ENCODE data around the gene ANXA2R.

ANXA2R gene

DNA sequence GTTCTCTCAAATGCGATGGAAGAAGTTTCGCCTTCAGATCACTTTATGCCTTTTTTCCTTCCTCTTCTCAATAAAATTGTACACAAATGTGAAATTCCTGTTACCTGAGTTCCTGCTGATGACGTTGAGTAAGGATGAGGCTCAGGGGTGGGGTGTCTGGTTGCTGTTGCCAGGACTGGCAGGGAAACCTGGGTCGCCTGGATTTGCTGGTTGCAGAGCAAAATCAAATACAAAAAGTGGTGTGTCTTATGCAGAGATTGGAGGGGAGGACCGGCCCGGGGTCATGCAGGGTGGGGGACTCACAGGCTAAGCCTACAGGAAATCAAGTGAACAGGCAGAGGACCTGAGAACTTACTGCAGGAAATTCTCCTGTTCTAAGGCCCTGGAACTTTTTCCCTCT lies 39.2 kb downstream of the ANXA2R start:
- DNase-seq (ENCODE audit: low read depth in 2 of 2) = no peak

DNA sequence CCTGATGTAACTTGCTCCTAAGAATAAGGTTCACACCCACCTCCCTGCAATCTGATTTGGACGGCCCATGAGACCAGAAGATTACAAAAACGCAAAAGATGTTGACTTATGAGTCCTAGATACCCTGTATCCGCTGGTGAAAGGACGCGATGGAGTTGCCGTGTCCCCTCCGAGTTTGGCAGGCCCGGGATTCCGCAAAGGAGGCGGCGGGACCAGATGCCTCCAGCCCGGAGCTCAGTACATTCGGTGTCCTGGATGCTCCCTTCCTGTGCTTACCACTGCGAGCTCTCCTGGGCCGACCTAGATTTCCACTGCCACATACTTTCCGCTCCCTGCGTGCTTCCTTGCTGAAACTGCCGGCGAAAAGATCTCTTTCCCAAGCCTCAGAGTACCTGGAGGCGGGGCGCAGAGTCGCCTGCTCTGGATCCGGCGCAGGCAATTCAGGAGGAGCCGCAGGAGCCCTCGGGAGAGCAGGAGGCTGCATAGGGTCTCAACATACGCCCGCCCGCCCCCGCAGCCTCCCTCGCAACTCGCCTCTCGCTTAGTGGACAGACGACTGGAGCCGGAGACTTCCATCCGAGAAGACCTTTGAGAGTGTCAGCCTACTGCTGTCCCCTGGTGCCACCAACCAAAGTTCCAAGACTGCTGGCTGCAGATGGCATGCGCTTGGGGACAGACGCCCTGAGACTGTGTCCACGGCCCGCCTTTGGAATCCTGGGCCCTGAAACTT lies 39.8 kb downstream of the ANXA2R start:
- DNase-seq (ENCODE audit: low read depth in 2 of 2) = no peak

DNA sequence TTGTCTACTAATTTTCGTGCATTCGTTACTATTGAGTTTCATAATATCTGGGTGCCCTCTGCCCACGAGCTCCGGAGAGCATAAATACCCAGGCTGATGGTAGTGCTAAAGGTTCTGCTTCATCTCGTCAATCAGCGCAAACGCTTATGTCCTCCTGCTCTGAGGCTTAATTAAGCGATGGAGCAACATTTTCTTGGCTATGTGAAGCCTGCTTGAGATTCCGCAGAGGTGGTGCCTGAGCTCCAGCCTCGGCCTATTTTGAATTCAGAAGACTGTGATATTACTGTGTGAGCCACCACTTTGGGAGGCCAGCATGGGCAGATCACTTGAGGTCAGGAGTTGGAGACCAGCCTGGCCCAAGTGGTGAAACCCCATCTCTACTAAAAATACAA lies 44.8 kb downstream of the ANXA2R start:
- no peak for DNase-seq (ENCODE audit: low read depth in 2 of 2)

DNA sequence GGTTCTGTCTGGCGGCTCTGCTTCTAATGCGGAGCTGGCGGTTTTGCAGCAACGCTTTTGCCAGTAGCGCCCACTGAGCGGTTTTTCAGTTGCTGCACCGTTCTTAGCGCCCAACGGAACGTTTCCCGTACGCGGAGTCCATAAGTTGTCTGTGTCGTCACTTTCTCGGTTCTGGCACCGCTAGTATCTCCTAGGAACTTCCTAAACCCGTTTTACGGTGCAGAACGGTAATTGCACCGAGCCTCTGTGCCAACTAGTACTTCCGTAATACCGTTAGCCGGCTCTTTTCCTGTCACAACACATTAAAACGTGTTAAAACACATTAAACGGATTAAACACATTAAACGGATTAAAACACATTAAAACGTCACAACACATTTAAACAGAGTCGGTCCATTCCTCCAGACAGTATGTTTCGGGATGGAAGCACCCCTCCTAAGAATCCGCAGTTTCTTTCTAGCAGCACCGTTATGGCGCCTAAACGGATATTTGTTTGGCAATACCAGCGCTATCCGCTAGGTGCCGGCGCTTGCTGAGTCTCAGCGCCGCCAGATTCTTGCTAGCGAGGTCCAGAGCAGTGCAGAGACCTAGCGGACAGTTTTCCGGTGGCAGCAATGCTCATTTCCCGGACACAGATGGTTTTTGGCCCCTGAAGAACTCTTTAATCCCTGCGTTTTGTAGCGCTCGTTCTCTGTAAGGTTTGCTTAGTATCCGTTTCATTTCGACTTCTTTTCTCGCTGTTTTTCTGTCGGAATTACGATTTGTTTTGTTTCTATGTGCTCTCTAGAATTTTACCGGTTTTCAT lies 45.4 kb downstream of the ANXA2R start:
- DNase-seq (ENCODE audit: low read depth in 2 of 2) = peak; percentile 54 to 72

DNA sequence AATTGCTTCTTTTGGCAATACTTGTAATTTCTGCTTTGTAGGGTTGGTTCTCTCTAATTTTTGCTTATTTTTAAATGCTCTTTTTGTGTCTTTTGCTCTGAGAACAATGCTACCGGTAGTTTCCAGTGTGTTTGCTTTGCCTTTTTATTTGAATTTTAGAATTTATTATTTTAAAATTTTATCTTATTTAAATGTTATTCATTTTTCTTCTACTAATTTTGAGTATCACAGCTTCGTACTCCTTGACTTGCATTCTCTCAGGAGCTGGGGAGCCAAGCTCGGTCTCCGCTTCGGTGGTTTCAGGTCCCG lies 45.9 kb downstream of the ANXA2R start:
- no peak for DNase-seq (ENCODE audit: low read depth in 2 of 2)

DNA sequence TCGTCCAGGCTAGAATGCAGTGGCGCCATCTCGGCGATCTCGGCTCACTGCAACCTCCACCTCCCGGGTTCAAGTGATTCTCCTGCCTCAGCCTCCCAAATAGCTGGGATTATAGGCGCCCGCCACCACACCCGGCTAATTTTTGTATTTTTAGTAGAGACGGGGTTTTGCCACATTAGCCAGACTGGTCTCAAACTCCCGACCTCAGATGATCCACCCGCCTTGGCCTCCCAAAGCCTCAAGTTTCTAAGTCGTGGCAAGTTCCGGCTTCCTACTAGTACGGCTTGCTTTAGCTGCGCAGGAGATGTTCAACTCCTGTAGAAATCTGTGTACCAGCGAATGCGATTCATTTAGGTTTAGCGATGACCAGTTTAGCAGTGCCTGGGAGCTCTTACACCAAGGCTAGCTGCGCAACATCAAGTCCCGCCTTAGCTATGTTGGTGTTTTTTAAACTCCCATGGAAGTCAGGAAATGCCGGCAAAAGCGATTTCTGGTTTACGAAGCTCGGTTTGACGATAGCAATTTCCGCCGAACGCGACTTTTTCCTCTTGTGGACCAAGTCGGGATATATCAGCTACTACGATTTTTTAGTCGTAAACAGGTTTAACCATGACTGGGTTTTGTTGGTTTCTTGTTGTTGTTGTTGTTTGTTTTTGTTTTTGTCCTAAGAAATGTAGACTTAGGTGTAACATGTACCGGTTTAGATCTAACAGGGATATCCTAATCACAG lies 46.4 kb downstream of the ANXA2R start:
- no peak for DNase-seq (ENCODE audit: low read depth in 2 of 2)

DNA sequence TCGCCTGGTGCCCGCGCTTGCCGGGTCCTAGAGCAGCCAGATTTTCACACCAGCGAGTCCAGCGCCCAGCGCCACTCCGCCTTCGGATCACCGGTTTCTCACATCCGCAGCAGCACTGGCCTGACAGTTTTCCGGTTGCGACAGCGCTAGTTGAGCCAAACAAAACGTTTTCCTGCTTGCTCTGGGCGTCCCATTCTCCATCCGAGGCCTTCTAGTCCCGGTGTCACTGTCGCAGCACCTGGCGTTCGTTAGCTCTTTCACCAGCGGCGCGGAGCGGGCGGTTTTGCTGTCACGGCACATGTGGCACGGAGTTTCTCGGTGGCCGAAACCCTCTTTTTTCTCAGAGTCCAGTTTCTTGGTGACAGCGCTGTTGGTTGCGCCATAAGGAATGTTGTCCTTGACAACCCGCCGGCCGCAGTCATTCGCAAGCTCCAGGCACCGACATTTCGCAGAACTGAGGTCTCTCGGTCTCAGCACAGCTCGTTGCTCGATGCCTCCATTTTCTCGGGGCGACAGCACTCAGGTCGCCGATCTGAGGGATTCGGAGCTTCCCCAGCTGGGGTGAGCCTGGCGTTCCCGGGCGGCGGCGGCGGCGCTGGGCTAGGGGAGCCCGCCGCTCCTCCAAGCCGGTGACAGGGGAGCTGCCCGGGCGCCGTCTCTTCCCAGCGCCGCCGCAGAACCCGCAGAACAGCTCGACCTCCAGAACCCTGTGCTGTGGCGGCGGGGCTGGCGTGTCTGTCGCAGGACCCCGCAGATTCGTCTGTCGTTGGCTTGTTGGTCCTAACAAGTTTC lies 47.8 kb downstream of the ANXA2R start:
- peak; percentile 39 to 43 for DNase-seq (ENCODE audit: low read depth in 2 of 2)

DNA sequence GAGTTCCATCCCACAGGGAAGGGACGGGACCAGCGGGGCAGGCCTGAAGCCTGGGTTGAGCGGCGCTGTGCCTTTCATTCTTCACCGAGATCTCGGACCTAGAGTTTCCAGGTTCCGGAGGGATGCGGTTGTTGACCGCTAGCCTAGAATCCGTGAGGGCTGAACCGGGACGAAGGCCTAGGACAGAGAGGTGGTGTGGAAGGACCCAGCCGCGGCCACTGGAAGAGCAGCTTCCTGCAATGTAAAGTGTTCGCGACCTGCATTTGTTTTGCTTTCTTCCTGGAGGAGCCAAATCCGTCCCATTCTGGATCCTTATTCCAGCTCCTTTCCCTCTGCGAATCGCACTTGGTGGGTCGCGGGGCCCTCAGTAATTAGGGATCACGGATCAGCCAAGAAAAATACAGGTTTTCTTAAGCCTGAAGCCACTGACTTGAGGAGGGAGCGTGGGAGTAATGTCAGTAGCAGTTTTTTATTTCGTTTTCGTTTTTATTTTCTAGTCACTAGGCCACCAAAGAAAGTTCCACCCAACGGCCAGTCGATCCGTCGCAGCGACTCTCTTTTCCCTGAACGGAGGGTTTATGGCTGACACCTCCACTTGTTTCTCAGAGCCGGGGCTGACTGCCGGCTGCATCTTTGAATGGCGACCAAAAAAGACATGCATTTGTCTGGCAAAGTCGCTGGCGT lies 48.6 kb downstream of the ANXA2R start:
- DNase-seq (ENCODE audit: low read depth in 2 of 2) = no peak

DNA sequence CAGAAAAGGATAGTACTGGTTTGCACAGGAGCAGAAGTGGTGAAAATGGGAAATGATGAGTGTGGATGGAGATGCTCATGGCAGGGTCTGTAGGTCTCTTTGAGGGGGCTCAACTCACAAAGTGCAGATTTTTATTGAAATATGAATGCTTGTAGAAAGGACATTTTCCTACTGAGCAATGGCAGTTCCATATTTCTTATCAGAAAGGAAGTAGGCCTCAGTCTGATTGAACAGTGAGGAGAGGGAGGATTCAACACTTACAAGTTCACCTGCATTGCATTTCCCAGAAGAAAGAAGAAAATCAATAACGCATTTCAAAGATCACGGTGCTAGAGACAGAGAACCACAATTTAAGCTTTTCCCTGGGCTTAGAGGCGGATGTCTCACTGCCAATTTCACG lies 49.2 kb downstream of the ANXA2R start:
- DNase-seq (ENCODE audit: low read depth in 2 of 2) = no peak
